Small intestine (tissue), 7 donors: ENCODE measurements around the gene DBX2. TPM values are rescaled to one million over a fixed set of nuclear protein-coding genes. Genes with fewer than 3 reads are reported as not detected.

Source experiments
- DNase-seq, 2 donors: peaks; one replicate each; pipeline versions ENCODE4 v3.0.0 to v3.0.0-alpha.2; 2013
- FAIRE-seq: peaks from 2 replicates; lab custom pipeline; 2012; peaks lifted over from hg19 to GRCh38; lab: Jason Lieb, UNC
- H3K27ac ChIP-seq, 3 donors: one replicate each; pipeline ENCODE4 v1.5.1; 2013; ENCODE audit warnings: low read length in 2 of 3, mild to moderate bottlenecking in 2 of 3, control low read depth in 1 of 3, inconsistent platforms in 1 of 3, low read depth in 1 of 3, moderate library complexity in 1 of 3
- H3K27me3 ChIP-seq, 3 donors: one replicate each; pipeline ENCODE4 v1.6.1; 2013; ENCODE audit warnings: low read length in 3 of 3, inconsistent platforms in 1 of 3; ENCODE audit not compliant: control insufficient read depth in 3 of 3, insufficient read depth in 3 of 3
- H3K36me3 ChIP-seq, 3 donors: one replicate each; pipeline ENCODE4 v1.6.1; 2013; ENCODE audit warnings: low read length in 3 of 3, inconsistent platforms in 1 of 3, low read depth in 1 of 3, mild to moderate bottlenecking in 1 of 3, moderate library complexity in 1 of 3; ENCODE audit not compliant: control insufficient read depth in 3 of 3, insufficient read depth in 2 of 3
- H3K4me1 ChIP-seq, 3 donors: one replicate each; pipeline ENCODE4 v1.6.1; 2013; ENCODE audit warnings: low read length in 2 of 3, inconsistent platforms in 1 of 3, low read depth in 1 of 3, mild to moderate bottlenecking in 1 of 3, moderate library complexity in 1 of 3; ENCODE audit not compliant: control insufficient read depth in 3 of 3, insufficient read depth in 2 of 3
- H3K4me3 ChIP-seq, 3 donors: one replicate each; pipeline ENCODE4 v1.5.1; 2013; ENCODE audit warnings: low read length in 3 of 3, control low read depth in 1 of 3, inconsistent platforms in 1 of 3, low read depth in 1 of 3, mild to moderate bottlenecking in 1 of 3, moderate library complexity in 1 of 3
- H3K9me3 ChIP-seq, 2 donors: one replicate each; pipeline ENCODE4 v1.6.1; 2013; ENCODE audit warnings: low read depth in 1 of 2, low read length in 1 of 2; ENCODE audit not compliant: control insufficient read depth in 2 of 2, insufficient read depth in 1 of 2
- WGBS, 3 donors: extraction: QIAGEN DNeasy Blood & Tissue Kit; methylation state at CpG; one replicate each; pipeline ENCODE4 v1.1.7; 2013; 5-methylcytosine and 5-hydroxymethylcytosine counted together
- polyA plus RNA-seq, 4 donors: library from polyadenylated mRNA; stranded (reverse) in 3 of 4; unstranded in 1 of 4; fragments of 200-250 nt in 3 of 4; fragments of 120-200 nt in 1 of 4; gene quantifications; one replicate each; pipeline versions ENCODE4 v1.2.1 to v1.2.3, GENCODE V29; 2013
- donor health status: healthy with polysubstance abuse.
- donor health status: control.
- donor health status: control.
- donor health status: Bipolar disorder and iron deficiency.
- donor health status: healthy.

The DBX2 gene
- polyA plus RNA-seq, 4 donors = 0.01 TPM; not detected in 3

DNA sequence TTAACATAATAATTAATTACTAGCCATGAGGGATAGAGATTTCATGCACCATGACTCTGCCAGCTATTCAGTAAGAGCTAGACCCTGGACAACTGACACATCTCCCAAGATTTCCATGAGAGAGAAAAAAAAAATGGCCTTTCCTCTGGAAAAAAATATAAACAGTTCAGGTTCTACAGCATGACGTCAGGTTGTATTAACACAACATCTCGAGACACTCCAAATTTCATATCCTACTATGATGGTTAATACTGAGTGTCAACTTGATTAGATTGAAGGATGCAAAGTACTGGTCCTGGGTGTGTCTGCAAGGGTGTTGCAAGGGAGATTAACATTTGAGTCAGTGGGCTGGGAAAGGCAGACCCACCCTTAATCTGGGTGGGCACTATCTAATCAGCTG, 11.1 kb downstream of the DBX2 start:
- Histone ChIP-seq H3K27ac (no peak overlapping the region), H3K9me3 (no peaks in the 10 kb centered on the region), H3K36me3 (no peaks in the 10 kb centered on the region), H3K27me3 (peaks cover 0 to 6% (median 0%) of the 10 kb centered on the region in 3 donors), H3K4me3 (no peak overlapping the region), H3K4me1 (no peaks in the 10 kb centered on the region)
- 80 to 87% (median 84%) methylated on average over 2 of the region's 2 CpGs for WGBS, 3 donors
- DNase-seq = no peak
- FAIRE-seq = no peak

DNA sequence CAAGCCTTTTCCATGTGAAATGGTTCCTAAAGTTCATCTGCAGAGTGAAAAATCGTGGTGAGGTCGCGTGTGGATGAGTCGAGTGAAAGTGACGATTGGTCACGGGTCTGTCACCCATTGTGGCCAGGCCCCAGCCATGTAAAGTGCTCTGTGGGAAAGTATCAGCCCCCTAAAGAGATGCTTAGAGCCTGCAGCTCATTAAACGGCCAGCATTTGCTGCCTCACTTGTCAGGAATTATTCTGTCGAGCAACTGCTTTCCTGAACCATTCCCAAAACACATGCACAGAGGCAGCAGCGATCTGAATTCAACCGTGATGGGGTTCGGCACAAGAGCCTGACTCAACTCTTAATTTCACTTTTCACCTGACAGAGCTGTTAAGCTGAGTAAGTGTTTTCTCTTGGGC, 16.0 kb downstream of the DBX2 start:
- FAIRE-seq = no peak
- Histone ChIP-seq H3K9me3 (no peaks in the 10 kb centered on the region), H3K4me1 (no peaks in the 10 kb centered on the region), H3K27ac (no peak overlapping the region), H3K36me3 (no peaks in the 10 kb centered on the region), H3K4me3 (no peak overlapping the region), H3K27me3 (peaks cover 0 to 2% (median 0%) of the 10 kb centered on the region in 3 donors)
- 60 to 71% (median 64%) methylated on average over 11 of the region's 11 CpGs for WGBS, 3 donors
- no peak for DNase-seq

DNA sequence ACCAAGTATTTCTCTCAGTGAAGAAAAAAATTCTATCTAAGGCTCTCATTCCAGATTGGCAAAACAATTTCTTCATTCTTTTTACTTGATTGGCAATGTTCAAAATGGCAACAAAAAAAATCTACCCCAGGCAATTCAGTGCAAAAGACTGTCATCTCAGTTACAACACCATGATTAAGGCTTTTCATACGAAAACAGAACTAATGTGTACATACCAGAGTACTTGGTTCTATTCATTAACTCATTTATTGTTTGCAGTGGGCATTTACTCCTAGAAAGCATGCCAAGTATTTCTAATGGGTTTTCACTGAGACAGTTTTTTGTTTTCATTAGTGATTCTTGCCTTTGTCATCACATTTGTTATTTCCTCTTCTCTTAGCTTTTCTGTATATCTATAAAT, 33.0 kb downstream of the DBX2 start:
- H3K27ac ChIP-seq = no peak overlapping the region
- no peaks in the 10 kb centered on the region for H3K27me3 ChIP-seq
- H3K36me3 ChIP-seq = no peaks in the 10 kb centered on the region
- no peak for FAIRE-seq
- no peak overlapping the region for H3K4me3 ChIP-seq
- no peaks in the 10 kb centered on the region for H3K4me1 ChIP-seq
- WGBS, 3 donors = 12 to 33% (median 30%) methylated on average over 1 of the region's 1 CpG
- no peaks in the 10 kb centered on the region for H3K9me3 ChIP-seq
- no peak for DNase-seq

DNA sequence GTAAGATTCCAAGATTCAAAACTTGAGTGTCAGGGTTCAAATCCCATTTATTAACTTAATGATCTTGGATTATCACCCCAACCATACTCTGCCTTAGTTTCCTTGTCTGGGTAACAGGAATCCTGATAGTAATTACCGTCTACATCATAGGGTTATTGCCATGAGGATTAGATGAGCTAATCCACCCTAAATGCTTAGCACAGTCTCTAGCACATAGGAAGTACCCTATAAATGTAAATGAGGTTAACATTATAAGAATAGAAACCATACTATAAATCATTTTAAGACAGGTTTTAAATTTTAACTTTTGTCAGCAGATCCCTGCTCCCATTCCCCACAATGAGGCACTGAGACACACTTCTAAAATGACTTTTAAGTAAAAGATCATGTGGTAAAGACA, 36.5 kb downstream of the DBX2 start:
- FAIRE-seq = no peak
- H3K4me1 ChIP-seq = no peaks in the 10 kb centered on the region
- 22 to 72% (median 59%) methylated on average over 1 of the region's 1 CpG for WGBS, 3 donors

DNA sequence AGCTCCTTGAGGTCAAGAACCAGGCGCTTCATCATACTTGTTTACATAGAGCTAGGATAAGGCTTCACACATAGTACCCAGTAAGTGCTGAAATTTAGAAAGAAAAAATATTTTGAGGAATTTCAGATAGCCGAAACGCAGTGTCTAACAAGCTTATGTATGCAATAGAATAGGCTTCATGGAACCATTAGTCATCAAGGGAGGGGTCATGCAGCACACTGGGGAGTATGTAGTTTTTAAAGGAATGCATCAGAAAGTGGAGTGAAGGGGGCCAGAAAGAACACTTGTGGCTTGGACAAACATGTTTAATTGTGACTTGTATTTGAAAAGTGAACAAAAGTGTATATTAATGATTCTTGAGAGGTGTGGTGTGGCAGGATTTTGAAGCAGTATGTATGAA, 38.1 kb downstream of the DBX2 start:
- H3K4me1 ChIP-seq = no peaks in the 10 kb centered on the region
- H3K9me3 ChIP-seq = no peaks in the 10 kb centered on the region
- WGBS, 3 donors = 75 to 90% (median 90%) methylated on average over 3 of the region's 3 CpGs
- no peak for DNase-seq
- no peak overlapping the region for H3K27ac ChIP-seq
- FAIRE-seq = no peak
- H3K27me3 ChIP-seq = no peaks in the 10 kb centered on the region
- no peak overlapping the region for H3K4me3 ChIP-seq
- H3K36me3 ChIP-seq = no peaks in the 10 kb centered on the region

More for the DNA sequence above, 36.5 kb downstream of the DBX2 start:
- Histone ChIP-seq H3K36me3 (no peaks in the 10 kb centered on the region), H3K27me3 (no peaks in the 10 kb centered on the region), H3K4me3 (no peak overlapping the region), H3K27ac (no peak overlapping the region), H3K9me3 (no peaks in the 10 kb centered on the region)
- DNase-seq = no peak

DNA sequence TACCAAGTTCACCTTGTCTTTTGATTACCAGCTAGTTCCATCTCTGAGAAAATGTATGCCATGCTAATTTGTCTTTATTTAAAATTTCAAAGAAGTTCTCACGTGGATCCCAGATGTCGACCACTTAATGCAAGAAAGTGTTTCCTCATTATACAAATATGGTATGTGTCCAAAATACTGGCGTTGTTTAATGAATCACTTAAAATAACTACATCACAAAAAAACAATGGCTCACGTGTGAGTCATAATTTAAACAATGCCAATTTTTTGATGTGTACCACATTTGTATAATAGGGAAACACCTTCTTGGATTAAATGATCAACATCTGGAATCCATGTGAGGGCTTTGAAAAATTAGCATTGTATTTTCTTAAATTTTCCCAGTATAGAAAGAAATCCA, 40.8 kb downstream of the DBX2 start:
- no peak overlapping the region for H3K4me3 ChIP-seq
- no peak overlapping the region for H3K27ac ChIP-seq
- FAIRE-seq (no peak), DNase-seq (no peak)
- WGBS, 3 donors = 45 to 70% (median 66%) methylated on average over 4 of the region's 4 CpGs
- H3K9me3 ChIP-seq = no peaks in the 10 kb centered on the region
- no peaks in the 10 kb centered on the region for H3K36me3 ChIP-seq
- H3K4me1 ChIP-seq = no peaks in the 10 kb centered on the region
- H3K27me3 ChIP-seq = no peaks in the 10 kb centered on the region

DNA sequence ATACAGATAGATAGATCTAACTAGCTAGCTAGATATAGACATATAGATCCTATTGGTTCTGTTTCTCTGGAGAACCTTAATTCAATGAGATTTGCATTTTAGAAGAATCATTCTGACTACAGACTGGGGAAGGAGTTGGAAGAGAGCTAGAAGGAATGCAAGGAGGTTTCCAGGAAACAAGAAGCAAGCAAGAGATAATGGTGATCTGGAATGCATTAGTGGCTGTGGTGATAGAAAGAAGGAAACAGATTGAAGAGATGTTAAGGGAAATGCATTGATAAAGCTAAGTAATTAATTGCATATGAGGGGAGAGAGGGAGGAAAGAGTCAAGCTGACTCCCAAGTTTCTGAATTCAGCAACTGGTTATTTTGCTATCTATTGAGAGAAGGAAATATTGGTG, 42.7 kb downstream of the DBX2 start:
- H3K36me3 ChIP-seq = no peaks in the 10 kb centered on the region
- no peaks in the 10 kb centered on the region for H3K27me3 ChIP-seq
- no peak for FAIRE-seq
- no peak overlapping the region for H3K27ac ChIP-seq
- H3K4me1 ChIP-seq = no peaks in the 10 kb centered on the region
- no peak overlapping the region for H3K4me3 ChIP-seq
- no peaks in the 10 kb centered on the region for H3K9me3 ChIP-seq
- no peak for DNase-seq

DNA sequence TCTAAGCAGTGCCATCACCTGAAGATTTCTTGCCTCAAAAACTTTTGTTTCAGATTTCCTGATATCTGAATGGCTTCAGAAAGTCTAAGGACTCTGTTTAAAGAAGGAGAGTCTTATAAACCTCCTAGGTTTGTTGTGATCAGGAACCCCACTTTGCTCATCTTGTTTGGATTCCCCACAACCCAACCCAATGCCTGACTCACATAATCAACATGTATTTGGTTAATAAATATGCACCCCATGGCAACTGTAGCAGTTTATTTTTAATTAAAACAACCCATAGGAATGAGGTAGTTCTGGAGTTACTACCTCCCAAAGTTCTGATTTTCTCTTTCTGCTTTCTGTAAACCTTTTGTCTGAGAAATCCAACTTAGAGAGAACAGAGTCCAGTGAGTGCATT, 51.5 kb downstream of the DBX2 start:
- DNase-seq = no peak
- FAIRE-seq = no peak
- H3K27me3 ChIP-seq = no peaks in the 10 kb centered on the region

DNA sequence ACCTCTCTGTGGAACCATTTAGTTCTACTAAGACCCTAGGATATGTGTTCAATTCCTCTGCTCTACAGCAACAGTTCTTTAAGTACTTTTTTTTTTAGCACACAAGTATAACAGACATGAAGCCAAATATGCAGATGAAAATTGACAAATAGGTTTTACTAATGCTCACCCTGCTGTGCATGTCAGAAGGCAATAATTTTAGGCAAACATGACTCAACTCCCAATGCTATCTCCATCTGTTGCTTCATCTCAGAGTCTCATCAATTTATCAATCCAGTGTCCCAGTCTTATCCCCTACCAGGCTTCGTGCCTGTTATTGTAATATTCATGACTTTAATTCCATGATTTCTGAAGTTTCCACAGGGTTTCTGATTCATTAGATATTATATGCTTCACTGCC, 57.7 kb downstream of the DBX2 start:
- Histone ChIP-seq H3K36me3 (no peaks in the 10 kb centered on the region), H3K27ac (no peak overlapping the region), H3K4me3 (no peak overlapping the region), H3K27me3 (no peaks in the 10 kb centered on the region), H3K4me1 (no peaks in the 10 kb centered on the region), H3K9me3 (no peaks in the 10 kb centered on the region)
- FAIRE-seq (no peak), DNase-seq (no peak)
- WGBS, 3 donors = 31 to 36% (median 35%) methylated on average over 1 of the region's 1 CpG

More for the DNA sequence above, 51.5 kb downstream of the DBX2 start:
- Histone ChIP-seq H3K4me1 (no peaks in the 10 kb centered on the region), H3K36me3 (no peaks in the 10 kb centered on the region), H3K4me3 (no peak overlapping the region), H3K27ac (no peak overlapping the region), H3K9me3 (no peaks in the 10 kb centered on the region)
